B cell (primary cell): ENCODE results near the gene AK4.

Source experiments
- EZH2 ChIP-seq: IDR thresholded peaks from 2 replicates; pipeline ENCODE4 v1.6.1; 2012; ENCODE audit warnings: borderline replicate concordance, low read depth, mild to moderate bottlenecking, moderate library complexity, low read length; ENCODE audit not compliant: insufficient read depth, poor library complexity, severe bottlenecking
- TF ChIP-seq, protein P1 (sequence below): fragments of 200-600 bp; IDR thresholded peaks from one replicate; pipeline ENCODE4 v1.8.0; 2022; ENCODE audit warnings: antibody characterized with exemption, mild to moderate bottlenecking

DNA sequence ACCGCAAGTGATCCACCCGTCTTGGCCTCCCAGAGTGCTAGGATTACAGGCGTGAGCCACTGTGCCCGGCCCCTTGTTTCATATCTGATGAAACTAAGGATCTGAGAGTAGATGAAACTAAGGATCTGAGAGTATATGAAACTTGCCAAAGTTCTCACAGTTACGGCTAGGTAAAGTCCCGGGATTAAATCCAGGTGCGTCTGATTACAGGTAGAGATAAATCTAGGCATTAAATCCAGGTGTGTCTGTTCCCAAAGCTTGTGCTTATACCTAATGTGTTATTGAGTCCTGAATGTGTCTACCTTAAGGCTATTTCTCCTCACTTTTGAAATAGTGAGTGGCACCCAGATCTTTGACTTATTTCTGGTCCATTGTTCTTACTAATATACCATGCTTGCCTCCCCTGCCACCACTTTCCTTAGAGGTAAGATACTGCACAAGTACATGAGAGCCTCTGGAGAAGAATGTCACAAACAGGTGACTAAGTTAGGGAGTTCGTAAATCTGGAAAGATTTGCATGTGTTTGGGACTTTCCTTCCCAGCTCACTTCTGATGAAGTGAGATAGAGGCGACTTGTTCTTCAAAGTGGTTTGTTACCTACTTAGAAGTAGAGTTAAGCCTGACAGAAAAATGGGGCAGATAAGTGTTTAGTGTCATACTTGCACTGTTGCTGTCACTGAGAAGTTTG lies 66.5 kb downstream of the AK4 start:
- TF ChIP-seq, protein P1, sequence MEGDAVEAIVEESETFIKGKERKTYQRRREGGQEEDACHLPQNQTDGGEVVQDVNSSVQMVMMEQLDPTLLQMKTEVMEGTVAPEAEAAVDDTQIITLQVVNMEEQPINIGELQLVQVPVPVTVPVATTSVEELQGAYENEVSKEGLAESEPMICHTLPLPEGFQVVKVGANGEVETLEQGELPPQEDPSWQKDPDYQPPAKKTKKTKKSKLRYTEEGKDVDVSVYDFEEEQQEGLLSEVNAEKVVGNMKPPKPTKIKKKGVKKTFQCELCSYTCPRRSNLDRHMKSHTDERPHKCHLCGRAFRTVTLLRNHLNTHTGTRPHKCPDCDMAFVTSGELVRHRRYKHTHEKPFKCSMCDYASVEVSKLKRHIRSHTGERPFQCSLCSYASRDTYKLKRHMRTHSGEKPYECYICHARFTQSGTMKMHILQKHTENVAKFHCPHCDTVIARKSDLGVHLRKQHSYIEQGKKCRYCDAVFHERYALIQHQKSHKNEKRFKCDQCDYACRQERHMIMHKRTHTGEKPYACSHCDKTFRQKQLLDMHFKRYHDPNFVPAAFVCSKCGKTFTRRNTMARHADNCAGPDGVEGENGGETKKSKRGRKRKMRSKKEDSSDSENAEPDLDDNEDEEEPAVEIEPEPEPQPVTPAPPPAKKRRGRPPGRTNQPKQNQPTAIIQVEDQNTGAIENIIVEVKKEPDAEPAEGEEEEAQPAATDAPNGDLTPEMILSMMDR: no peak
- TF ChIP-seq EZH2: no peak
